RWPE1 (cell line): ENCODE results near the gene AQP12A.
"Not testable (repeated sequence)": the region's sequence is repeated elsewhere in the genome, so short reads cannot be mapped to it uniquely, and the experiment has no call there.

Source experiments
- CTCF ChIA-PET: fragments of 350-600 bp; sonication (Branson Sonifier 250); formaldehyde crosslinking; extraction: SDS; loops from one replicate; lab custom pipeline; 2021; lab: Yijun Ruan, JAX
- POLR2A ChIA-PET: fragments of 400-600 bp; formaldehyde crosslinking; extraction: SDS; loops from one replicate; lab custom pipeline; 2020; ENCODE audit warnings: antibody characterized with exemption; ENCODE audit not compliant: low non-redundant PET; lab: Yijun Ruan, JAX
- DNase-seq: peaks from one replicate; pipeline ENCODE4 v3.0.0; 2012; ENCODE audit warnings: low spot score
- H3K27ac ChIP-seq: fragments of 450-650 bp; 2 replicates; pipeline ENCODE4 v1.5.1; 2017
- TF ChIP-seq, protein P1 (sequence below): fragments of 450-650 bp; conservative IDR thresholded peaks from 2 replicates; pipeline ENCODE4 v1.5.1; 2017; ENCODE audit warnings: low read depth, mild to moderate bottlenecking

Gene AQP12A

DNA sequence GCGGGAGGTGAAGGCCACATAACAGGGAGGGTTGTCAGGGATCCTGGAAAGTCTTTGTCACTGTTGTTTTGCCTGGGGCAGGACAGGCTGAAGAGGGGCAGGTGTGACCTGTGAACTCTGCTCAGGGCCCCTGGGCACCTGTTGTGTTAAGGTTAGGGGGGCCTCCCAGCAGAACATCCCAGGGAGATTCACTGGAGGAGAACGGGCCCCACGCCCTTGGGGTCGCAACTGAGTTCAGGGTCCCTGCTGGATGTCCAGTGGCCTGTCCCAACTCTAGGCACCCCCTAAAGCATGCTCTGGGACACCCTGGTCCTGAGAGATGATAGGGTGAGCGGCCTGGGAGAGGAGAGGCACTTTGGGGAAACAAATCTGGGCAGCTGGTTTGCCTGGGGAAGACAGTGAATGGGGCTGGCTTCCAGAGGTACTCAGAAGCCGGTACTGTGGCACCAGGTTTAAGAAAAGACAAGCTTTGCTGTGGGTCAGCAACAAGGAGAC, 43.5 kb upstream of the AQP12A start:
- TF ChIP-seq, protein P1, sequence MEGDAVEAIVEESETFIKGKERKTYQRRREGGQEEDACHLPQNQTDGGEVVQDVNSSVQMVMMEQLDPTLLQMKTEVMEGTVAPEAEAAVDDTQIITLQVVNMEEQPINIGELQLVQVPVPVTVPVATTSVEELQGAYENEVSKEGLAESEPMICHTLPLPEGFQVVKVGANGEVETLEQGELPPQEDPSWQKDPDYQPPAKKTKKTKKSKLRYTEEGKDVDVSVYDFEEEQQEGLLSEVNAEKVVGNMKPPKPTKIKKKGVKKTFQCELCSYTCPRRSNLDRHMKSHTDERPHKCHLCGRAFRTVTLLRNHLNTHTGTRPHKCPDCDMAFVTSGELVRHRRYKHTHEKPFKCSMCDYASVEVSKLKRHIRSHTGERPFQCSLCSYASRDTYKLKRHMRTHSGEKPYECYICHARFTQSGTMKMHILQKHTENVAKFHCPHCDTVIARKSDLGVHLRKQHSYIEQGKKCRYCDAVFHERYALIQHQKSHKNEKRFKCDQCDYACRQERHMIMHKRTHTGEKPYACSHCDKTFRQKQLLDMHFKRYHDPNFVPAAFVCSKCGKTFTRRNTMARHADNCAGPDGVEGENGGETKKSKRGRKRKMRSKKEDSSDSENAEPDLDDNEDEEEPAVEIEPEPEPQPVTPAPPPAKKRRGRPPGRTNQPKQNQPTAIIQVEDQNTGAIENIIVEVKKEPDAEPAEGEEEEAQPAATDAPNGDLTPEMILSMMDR, result no peak
- DNase-seq, result no peak
- POLR2A ChIA-PET, result no interaction called here
- H3K27ac ChIP-seq, result no peak overlapping the region
- CTCF ChIA-PET, result no interaction called here

DNA sequence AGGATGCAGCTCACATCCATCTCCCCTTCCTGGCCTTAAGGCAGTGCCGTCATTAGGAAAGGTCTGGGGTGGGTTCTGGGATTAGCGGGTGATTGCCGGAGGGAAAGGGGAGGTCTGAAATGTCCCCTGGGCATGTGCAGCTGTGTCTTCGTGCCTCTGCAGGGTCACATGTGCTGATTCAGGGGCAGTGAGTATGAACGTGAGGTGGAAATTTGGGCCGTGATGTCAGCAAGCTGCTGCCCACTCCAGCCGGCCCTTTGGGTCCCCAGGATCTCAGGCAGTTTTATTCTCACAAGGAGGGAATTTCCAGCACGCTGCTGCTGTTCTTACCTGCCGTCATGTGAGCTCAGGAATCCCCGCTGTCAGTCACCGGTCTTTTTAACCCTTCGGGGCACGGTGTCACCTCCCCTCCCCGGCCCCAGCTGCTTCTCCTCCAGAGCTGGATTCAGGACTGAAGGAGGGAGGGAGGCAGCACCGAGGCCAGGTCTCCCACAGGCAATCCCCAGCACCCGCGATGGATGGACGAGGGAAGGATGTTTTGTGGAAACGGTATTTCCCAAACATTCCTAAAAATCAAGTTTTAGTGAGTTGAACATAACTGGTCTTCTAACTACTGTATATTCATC, 42.9 kb upstream of the AQP12A start:
- no peak overlapping the region for H3K27ac ChIP-seq
- TF ChIP-seq, protein P1, result no peak
- ChIA-PET CTCF (no interaction called here), POLR2A (no interaction called here)
- DNase-seq, result no peak

DNA sequence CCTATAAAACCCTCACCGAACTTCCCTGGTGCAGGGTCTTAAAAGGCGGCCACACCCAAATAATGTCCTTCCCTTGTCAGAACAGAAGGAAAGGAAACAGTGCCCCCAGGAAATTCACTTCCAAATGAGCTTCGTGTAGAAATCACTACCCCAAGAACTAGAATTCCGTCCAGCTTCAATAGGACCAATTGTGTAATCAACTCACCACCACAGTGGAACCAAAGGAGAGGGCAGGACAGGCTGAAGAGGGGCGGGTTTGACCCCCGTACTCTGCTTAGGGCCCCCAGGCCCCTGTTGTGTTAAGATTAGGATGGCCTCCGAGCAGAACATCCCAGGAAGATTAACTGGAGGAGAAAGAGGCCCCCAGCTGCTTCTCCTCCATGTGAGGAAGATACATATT, 42.3 kb upstream of the AQP12A start:
- TF ChIP-seq, protein P1, result no peak
- DNase-seq, result no peak
- no peak overlapping the region for H3K27ac ChIP-seq
- ChIA-PET POLR2A (no interaction called here), CTCF (interaction anchor here (0.6 kb wide), 1 partner anchor 213 kb away, joined by 3 read pairs; no protein-coding TSS in a partner anchor)

DNA sequence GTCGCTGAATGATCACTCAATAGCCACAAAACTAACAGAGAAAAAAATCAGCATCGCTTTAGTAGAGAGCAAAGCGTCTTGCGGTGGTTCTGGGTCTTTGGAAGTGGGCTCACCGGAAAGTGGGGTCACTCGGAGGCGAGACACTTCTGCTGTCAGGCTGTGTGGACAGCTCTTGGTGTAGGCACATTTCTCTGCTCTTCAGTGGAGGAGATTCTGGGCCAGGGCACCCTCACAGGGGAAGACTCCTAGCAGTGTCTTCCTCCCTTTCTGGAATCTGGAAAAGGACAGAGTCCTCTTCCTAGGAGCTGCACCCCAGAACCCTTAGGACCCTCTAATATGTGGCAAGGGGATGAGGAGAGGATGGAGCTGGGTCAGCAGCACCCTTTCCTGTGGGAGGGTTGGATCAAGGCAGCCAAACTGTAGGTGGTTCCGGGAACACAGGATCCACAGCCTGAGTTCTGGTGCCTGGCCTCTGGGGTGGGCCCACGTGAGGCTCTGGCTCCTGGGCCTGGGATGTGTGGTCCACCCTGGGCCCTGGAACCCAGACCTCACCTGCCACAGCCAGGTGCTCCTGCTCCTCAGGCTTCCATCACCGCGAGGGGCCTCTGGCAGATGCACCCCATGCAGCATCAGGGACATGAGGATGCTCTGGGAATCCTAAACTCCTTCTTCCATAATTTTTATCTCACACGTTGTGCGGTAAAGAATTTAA, 41.3 kb upstream of the AQP12A start:
- no peak overlapping the region for H3K27ac ChIP-seq
- DNase-seq, result no peak
- TF ChIP-seq, protein P1, result no peak
- CTCF ChIA-PET, result no interaction called here
- POLR2A ChIA-PET, result no interaction called here

DNA sequence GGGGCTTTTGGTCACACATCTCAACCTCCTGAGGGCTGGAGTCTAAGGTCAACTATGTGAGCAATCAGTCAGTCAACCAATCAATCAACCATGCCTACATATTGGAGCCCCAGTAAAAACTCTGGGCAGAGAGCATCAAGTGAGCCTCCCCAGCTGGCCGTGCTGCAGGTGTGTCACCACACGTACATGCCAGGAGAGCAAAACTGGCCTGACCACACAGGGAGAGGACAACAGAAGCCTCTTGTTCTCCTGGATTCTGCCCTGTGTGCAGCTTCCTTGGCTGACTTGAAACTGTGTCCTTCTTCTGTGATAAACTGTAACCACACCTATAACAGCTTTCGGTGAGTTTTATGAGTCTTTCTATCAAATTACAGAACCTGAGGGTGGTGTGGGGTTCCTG, 40.5 kb upstream of the AQP12A start:
- ChIA-PET POLR2A (no interaction called here), CTCF (no interaction called here)
- H3K27ac ChIP-seq, result no peak overlapping the region
- TF ChIP-seq, protein P1, result no peak
- no peak for DNase-seq

DNA sequence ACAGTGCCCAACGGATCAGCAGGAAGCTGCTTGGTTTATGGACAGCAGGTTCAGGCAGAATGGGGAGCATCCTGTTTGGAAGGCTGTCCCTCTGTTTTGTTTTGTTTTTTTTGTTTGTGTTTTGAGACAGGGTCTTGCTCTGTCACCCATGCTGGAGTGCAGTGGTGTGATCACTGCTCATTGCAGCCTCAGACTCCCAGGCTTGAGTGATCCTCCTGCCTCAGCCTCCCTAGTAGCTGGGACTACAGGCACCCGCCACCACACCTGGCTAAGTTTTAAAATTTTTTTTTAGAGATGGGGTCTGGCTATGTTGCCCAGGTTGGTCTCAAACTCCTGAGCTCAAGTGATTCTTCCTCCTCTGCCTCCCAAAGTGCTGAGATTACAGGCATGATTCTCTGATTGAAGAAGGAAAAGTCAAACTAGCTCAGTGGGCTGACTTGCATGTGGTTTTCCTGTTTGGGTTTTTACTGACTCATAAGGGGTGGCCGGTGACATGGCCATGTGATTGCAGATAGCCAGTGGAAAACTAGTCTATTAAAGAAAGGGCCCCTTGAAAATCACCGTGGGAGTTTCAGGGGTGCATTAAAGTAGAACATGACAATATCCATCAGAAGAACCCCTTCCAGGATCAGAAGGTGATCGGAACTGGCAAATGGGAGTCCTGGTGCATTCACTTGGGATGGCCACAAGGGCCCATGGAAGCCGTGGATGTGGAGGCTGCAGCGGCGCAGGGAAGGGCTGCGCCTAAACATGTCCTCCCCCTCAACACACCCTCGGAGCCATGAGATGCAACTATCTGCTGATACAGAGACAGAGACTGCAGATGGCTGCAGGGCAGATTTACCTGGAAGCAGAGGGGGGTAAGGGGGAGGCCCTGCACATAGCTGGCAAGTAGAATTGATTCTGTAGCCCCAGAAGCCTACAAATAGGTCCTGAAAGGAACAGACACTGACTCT, 35.5 kb upstream of the AQP12A start:
- TF ChIP-seq, protein P1, result no peak
- ChIA-PET CTCF (interaction anchor here (0.6 kb wide), 1 partner anchor 10 kb away, joined by 5 read pairs; no protein-coding TSS in a partner anchor), POLR2A (no interaction called here)
- no peak for DNase-seq
- no peak overlapping the region for H3K27ac ChIP-seq

DNA sequence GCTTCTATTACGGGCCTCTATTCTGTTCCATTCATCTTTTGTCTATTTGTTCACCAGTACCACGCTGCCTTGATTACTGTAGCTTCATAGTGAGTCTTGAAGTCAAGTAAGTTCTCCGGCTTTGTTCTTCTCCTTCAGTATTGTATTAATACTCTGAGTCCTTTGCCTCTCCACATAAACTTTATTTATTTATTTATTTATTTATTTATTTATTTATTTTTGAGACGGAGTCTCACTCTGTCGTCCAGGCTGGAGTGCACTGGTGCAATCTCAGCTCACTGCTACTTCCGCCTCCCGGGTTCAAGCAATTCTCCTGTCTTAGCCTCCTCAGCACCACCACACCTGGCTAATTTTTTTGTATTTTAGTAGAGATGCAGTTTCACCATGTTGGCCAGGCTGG, 31.8 kb upstream of the AQP12A start:
- DNase-seq, CTCF ChIA-PET, POLR2A ChIA-PET, H3K27ac ChIP-seq: not testable (repeated sequence)
